Neutrophil (primary cell): ENCODE measurements around the gene BIN2.
"Not testable (repeated sequence)": the region's sequence is repeated elsewhere in the genome, so short reads cannot be mapped to it uniquely, and the experiment has no call there.

Source experiments
- H3K27ac ChIP-seq: fragments of 200-600 bp; sonication (generic); 2 replicates; pipeline ENCODE4 v1.5.1; 2016; ENCODE audit warnings: mild to moderate bottlenecking, moderate library complexity
- H3K27me3 ChIP-seq: fragments of 200-600 bp; sonication (generic); 2 replicates; pipeline ENCODE4 v1.6.0; 2016; ENCODE audit warnings: mild to moderate bottlenecking
- H3K36me3 ChIP-seq: fragments of 200-600 bp; sonication (generic); 2 replicates; pipeline ENCODE4 v1.5.1; 2017
- H3K4me1 ChIP-seq, 2 experiments: fragments of 200-600 bp in 1 of 2; sonication (generic) in 1 of 2; 1 replicate in 1 of 2; 2 replicates in 1 of 2; pipeline versions ENCODE4 v1.5.1 to v1.6.1; 2013 to 2016; ENCODE audit warnings: low read depth in 1 of 2, low read length in 1 of 2, mild to moderate bottlenecking in 1 of 2, moderate library complexity in 1 of 2; ENCODE audit not compliant: control insufficient read depth in 1 of 2, insufficient read depth in 1 of 2
- H3K4me3 ChIP-seq, 2 experiments: fragments of 200-600 bp in 1 of 2; sonication (generic) in 1 of 2; 1 replicate in 1 of 2; 2 replicates in 1 of 2; pipeline ENCODE4 v1.5.1; 2013 to 2016; ENCODE audit warnings: low read depth in 1 of 2, low read length in 1 of 2, mild to moderate bottlenecking in 1 of 2, moderate library complexity in 1 of 2
- H3K9me3 ChIP-seq: fragments of 200-600 bp; sonication (generic); 2 replicates; pipeline ENCODE4 v1.5.1; 2016
- TF ChIP-seq, protein P1 (sequence below): fragments of 200-600 bp; sonication (generic); IDR thresholded peaks from 2 replicates; pipeline ENCODE4 v1.5.1; 2016; ENCODE audit warnings: antibody characterized with exemption

BIN2 gene

DNA sequence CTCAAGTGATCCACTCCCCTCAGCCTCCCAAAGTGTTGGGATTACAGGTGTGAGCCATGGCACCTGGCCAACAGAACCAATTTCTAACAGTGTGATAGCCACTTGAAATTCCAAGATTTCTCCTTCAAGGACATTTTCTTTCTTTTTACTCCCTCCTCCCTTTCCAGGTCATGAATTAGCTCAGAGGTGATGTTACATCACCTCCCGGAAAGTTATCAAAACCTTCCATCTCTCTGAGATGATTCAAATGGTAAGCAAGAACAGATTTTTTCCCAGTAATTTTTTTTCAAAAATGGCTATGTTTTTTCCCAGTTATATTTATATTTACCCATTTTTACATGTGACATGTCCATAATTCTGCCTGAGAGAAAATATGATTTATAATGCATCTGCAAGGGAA lies 38.1 kb downstream of the BIN2 start:
- peaks cover 99% of the 10 kb centered on the region for H3K36me3 ChIP-seq
- H3K27ac ChIP-seq: no peak overlapping the region
- TF ChIP-seq, protein P1, sequence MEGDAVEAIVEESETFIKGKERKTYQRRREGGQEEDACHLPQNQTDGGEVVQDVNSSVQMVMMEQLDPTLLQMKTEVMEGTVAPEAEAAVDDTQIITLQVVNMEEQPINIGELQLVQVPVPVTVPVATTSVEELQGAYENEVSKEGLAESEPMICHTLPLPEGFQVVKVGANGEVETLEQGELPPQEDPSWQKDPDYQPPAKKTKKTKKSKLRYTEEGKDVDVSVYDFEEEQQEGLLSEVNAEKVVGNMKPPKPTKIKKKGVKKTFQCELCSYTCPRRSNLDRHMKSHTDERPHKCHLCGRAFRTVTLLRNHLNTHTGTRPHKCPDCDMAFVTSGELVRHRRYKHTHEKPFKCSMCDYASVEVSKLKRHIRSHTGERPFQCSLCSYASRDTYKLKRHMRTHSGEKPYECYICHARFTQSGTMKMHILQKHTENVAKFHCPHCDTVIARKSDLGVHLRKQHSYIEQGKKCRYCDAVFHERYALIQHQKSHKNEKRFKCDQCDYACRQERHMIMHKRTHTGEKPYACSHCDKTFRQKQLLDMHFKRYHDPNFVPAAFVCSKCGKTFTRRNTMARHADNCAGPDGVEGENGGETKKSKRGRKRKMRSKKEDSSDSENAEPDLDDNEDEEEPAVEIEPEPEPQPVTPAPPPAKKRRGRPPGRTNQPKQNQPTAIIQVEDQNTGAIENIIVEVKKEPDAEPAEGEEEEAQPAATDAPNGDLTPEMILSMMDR: no peak

GRCh38 chr12:51281202-51281924 lies 42.6 kb downstream of the BIN2 start:
- H3K4me3 ChIP-seq: no peak overlapping the region
- no peaks in the 10 kb centered on the region for H3K27me3 ChIP-seq
- TF ChIP-seq, protein P1: no peak
- H3K4me1 ChIP-seq: peaks cover 4 to 11% of the 10 kb centered on the region in 2 experiments
- H3K36me3 ChIP-seq: peaks cover 84% of the 10 kb centered on the region
- no peaks in the 10 kb centered on the region for H3K9me3 ChIP-seq
- H3K27ac ChIP-seq: peak overlapping the region; percentile 7

More for the DNA sequence above, 38.1 kb downstream of the BIN2 start:
- no peaks in the 10 kb centered on the region for H3K9me3 ChIP-seq
- peaks cover 1 to 5% of the 10 kb centered on the region in 2 experiments for H3K4me1 ChIP-seq
- no peak overlapping the region for H3K4me3 ChIP-seq
- H3K27me3 ChIP-seq: no peaks in the 10 kb centered on the region

- Histone ChIP-seq H3K9me3 (no peaks in the 10 kb centered on the region), H3K4me3 (no peak overlapping the region), H3K27me3 (peaks cover 25% of the 10 kb centered on the region), H3K4me1 (peaks cover 11 to 17% of the 10 kb centered on the region in 2 experiments), H3K27ac (no peak overlapping the region), H3K36me3 (peaks cover 26% of the 10 kb centered on the region)
- TF ChIP-seq, protein P1: no peak
Measured at GRCh38 chr12:51275088-51275487, 48.9 kb downstream of the BIN2 start.

- H3K36me3 ChIP-seq: peaks cover 15% of the 10 kb centered on the region
- H3K27me3 ChIP-seq: peaks cover 41% of the 10 kb centered on the region
- H3K27ac ChIP-seq, H3K4me3 ChIP-seq, H3K9me3 ChIP-seq: not testable (repeated sequence)
- peaks cover 16 to 19% of the 10 kb centered on the region in 2 experiments for H3K4me1 ChIP-seq
Measured at GRCh38 chr12:51272810-51273209, 51.2 kb downstream of the BIN2 start.

DNA sequence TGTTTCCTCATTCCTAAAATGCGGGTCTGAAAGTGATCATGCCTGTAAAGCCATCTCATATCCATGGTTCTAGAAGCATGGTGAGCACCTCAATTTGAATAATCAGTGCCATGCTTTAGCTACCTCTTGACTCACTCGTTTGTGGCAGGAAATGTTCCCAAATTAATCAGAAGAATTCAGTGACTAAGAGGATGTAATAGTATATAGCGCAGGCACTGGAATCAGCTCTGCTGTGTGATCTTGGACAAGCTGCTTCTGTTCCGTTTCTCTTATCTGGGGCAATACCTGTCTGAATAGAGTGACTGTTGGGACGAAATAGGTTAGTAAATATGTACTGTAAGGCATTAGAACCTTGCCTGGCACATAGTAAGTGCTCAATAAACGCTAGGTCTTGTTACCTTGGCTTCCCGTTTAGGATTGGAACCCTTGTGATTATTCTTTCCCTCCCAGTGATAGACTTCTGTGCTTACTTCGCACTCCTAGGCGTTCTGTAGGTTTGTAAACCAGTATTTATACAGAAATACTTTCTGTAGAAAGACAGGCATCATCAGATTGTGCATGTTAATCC lies 52.9 kb downstream of the BIN2 start:
- peaks cover 16 to 19% of the 10 kb centered on the region in 2 experiments for H3K4me1 ChIP-seq
- H3K9me3 ChIP-seq: no peaks in the 10 kb centered on the region
- peaks cover under 1% of the 10 kb centered on the region for H3K36me3 ChIP-seq
- H3K27ac ChIP-seq: no peak overlapping the region
- H3K4me3 ChIP-seq: peak overlapping the region; percentile 63 to 90
- TF ChIP-seq, protein P1: no peak
- H3K27me3 ChIP-seq: peaks cover 41% of the 10 kb centered on the region
